ENCODE data around the gene LARGE1.

DNA sequence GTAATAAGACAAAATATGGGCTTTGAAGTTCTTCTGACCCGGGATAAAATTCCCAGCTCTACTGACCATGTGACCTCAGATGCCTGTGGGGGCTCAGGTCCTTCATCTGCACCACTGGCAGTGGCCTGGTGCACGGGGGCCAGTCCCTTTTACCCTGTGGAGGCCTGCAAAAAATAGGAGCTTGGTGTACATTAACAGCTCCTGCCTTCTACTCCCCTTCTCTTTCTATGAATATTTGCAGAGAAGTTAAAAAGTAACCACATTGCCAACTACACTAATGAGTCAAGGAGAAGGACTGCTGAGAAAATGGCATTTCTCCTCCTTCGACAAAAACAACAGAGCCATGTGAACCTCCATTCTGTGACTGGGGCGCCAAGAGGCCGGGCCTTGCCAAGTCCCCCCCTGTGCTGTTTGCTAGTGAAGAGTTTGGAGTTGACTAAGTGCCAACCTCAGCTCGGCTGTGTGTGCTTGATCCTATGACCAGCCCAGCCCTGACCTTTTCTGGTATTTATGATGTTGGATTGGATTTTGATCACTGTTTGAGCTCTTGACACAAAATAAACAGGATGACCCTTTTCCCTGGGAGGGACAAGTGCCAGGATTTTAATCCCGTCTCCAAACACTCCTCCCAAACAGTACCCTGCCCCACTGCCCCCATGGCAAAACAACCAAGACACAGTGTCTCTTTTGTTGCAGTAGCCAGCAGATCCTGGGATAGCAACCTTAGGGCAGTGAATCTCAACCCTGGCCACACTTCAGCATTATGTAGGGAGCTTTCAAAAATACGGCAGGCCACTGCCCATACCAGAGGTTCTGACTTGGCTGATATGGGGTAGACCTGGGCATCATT, 380.1 kb downstream of the LARGE1 start:
- TF ChIP-seq POLR2AphosphoS5 (IDR thresholded peaks at IDR 0.05; ENCODE audit: low read depth, low read length) (no peak), TAF1 (IDR thresholded peaks at IDR 0.05; ENCODE audit: borderline replicate concordance, insufficient read depth, low read length) (no peak), SIN3A (IDR thresholded peaks at IDR 0.05; ENCODE audit: borderline replicate concordance, insufficient read depth, low read length) (no peak)
- TF ChIP-seq, protein P1, sequence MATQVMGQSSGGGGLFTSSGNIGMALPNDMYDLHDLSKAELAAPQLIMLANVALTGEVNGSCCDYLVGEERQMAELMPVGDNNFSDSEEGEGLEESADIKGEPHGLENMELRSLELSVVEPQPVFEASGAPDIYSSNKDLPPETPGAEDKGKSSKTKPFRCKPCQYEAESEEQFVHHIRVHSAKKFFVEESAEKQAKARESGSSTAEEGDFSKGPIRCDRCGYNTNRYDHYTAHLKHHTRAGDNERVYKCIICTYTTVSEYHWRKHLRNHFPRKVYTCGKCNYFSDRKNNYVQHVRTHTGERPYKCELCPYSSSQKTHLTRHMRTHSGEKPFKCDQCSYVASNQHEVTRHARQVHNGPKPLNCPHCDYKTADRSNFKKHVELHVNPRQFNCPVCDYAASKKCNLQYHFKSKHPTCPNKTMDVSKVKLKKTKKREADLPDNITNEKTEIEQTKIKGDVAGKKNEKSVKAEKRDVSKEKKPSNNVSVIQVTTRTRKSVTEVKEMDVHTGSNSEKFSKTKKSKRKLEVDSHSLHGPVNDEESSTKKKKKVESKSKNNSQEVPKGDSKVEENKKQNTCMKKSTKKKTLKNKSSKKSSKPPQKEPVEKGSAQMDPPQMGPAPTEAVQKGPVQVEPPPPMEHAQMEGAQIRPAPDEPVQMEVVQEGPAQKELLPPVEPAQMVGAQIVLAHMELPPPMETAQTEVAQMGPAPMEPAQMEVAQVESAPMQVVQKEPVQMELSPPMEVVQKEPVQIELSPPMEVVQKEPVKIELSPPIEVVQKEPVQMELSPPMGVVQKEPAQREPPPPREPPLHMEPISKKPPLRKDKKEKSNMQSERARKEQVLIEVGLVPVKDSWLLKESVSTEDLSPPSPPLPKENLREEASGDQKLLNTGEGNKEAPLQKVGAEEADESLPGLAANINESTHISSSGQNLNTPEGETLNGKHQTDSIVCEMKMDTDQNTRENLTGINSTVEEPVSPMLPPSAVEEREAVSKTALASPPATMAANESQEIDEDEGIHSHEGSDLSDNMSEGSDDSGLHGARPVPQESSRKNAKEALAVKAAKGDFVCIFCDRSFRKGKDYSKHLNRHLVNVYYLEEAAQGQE (IDR thresholded peaks at IDR 0.05; ENCODE audit: insufficient read depth in 1 of 2, low read depth in 2 of 2, low read length in 2 of 2), result no peak
